T47D (cell line): ENCODE measurements around the gene DYDC2.
"Not testable (repeated sequence)": the region's sequence is repeated elsewhere in the genome, so short reads cannot be mapped to it uniquely, and the experiment has no call there.

ENCODE experiments used
- DNase-seq, 2 experiments: peaks; one replicate each; pipeline versions ENCODE4 v3.0.0 to v3.0.0-alpha.2; 2011 to 2012; ENCODE audit warnings: low read depth in 1 of 2, low spot score in 1 of 2
- JUND ChIP-seq: IDR thresholded peaks from 2 replicates; pipeline ENCODE4 v1.6.1; 2012; ENCODE audit warnings: low read depth
- in situ Hi-C: cut with HindIII; loops from 2 replicates; pipeline ENCODE4 v1.10.0; 2016; ENCODE audit warnings: low sequenced_read_pairs, low pct_unique_long_range_greater_than_20kb

The DYDC2 gene

GRCh38 chr10:80333983-80334382 is 22.6 kb upstream of the DYDC2 start:
- in situ Hi-C loops = no loop called here
- no peak for TF ChIP-seq JUND
- DNase-seq = no peak

- in situ Hi-C loops = no loop called here
- no peak for DNase-seq
- TF ChIP-seq JUND = no peak
Observed at GRCh38 chr10:80344276-80344675, 12.3 kb upstream of the DYDC2 start.

- no peak for TF ChIP-seq JUND
- in situ Hi-C loops = no loop called here
- DNase-seq = no peak
Observed at GRCh38 chr10:80344912-80345311, 11.7 kb upstream of the DYDC2 start.

- in situ Hi-C loops = no loop called here
- TF ChIP-seq JUND = no peak
- no peak for DNase-seq
Observed at GRCh38 chr10:80350251-80350650, 6.3 kb upstream of the DYDC2 start.

GRCh38 chr10:80351220-80351619 is 5.4 kb upstream of the DYDC2 start:
- no peak for TF ChIP-seq JUND
- in situ Hi-C loops = no loop called here
- no peak for DNase-seq

GRCh38 chr10:80356989-80357850 is 639 bp downstream of the DYDC2 start:
- TF ChIP-seq JUND = no peak
- no peak for DNase-seq
- in situ Hi-C loops = no loop called here

- no peak for TF ChIP-seq JUND
- in situ Hi-C loops = no loop called here
- no peak for DNase-seq
Observed at GRCh38 chr10:80357851-80358125, 1.2 kb downstream of the DYDC2 start.

GRCh38 chr10:80358925-80359324 is 2.3 kb downstream of the DYDC2 start:
- DNase-seq, in situ Hi-C loops: not testable (repeated sequence)

GRCh38 chr10:80359644-80360043 is 3.1 kb downstream of the DYDC2 start:
- no peak for DNase-seq
- in situ Hi-C loops = no loop called here
- no peak for TF ChIP-seq JUND

GRCh38 chr10:80365510-80365909 is 8.9 kb downstream of the DYDC2 start:
- no peak for DNase-seq
- TF ChIP-seq JUND = no peak
- in situ Hi-C loops = no loop called here

GRCh38 chr10:80371467-80371866 is 14.9 kb downstream of the DYDC2 start:
- no peak for DNase-seq
- no peak for TF ChIP-seq JUND
- in situ Hi-C loops = no loop called here

- DNase-seq = no peak
- in situ Hi-C loops = no loop called here
- no peak for TF ChIP-seq JUND
Observed at GRCh38 chr10:80372675-80373074, 16.1 kb downstream of the DYDC2 start.

- TF ChIP-seq JUND = no peak
- in situ Hi-C loops = no loop called here
Observed at GRCh38 chr10:80373502-80373901, 16.9 kb downstream of the DYDC2 start.

GRCh38 chr10:80379701-80380100 is 23.1 kb downstream of the DYDC2 start:
- no peak for DNase-seq

More at GRCh38 chr10:80373502-80373901, 16.9 kb downstream of the DYDC2 start:
- DNase-seq = no peak

More at GRCh38 chr10:80379701-80380100, 23.1 kb downstream of the DYDC2 start:
- TF ChIP-seq JUND = no peak
- in situ Hi-C loops = no loop called here
